GM23248 (cell line): ENCODE data around the gene ZC3H18.

ENCODE experiments used
- EZH2 ChIP-seq: fragments of 200-600 bp; sonication (generic); IDR thresholded peaks from 2 replicates; pipeline ENCODE4 v1.6.1; 2018; ENCODE audit warnings: antibody characterized with exemption, mild to moderate bottlenecking; ENCODE audit not compliant: insufficient read depth, poor library complexity, severe bottlenecking
- EZH2phosphoT487 ChIP-seq: fragments of 200-600 bp; sonication (generic); IDR thresholded peaks from 2 replicates; pipeline ENCODE4 v1.6.1; 2018; ENCODE audit warnings: antibody characterized with exemption, moderate library complexity, mild to moderate bottlenecking, low read depth; ENCODE audit not compliant: insufficient read depth

DNA sequence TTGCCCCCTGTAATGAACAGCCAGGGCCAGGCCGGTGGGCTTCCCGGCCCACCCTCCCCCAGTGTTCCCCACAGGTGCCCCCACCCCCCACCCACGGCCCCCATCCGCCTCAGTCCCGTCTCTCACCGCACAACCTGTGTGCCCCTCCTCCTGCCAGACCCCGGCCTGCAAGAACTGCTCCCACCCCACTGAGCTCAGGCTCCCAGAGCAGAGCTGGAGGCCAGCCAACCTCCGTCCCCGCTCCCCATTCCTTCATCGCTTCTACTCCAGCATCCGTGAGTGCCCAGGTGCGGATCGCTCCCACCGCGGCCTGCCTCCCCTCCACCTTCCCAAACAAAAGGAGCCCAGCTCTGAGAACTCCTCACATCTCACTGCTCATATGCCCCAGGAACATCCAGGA, 88.5 kb downstream of the ZC3H18 start:
- TF ChIP-seq EZH2 = no peak
- no peak for TF ChIP-seq EZH2phosphoT487
